HG02798 (cell line): ENCODE data around the gene RAD51AP1.
A peak's percentile ranks its signal among the peaks of the same experiment; 100 is the strongest.

Source experiments
- ATAC-seq: cut with Tn5 transposase; IDR thresholded peaks from one replicate; pipeline ENCODE4 v1.9.1; 2021; ENCODE audit warnings: mild to moderate bottlenecking; ENCODE audit not compliant: unreplicated experiment, poor library complexity

The RAD51AP1 gene

GRCh38 chr12:4540638-4541037 lies 1.9 kb downstream of the RAD51AP1 start:
- ATAC-seq: no peak

- no peak for ATAC-seq
These were observed 6.5 kb downstream of the RAD51AP1 start for GRCh38 chr12:4545195-4545594.

- ATAC-seq: no peak
These were observed 13.5 kb downstream of the RAD51AP1 start for GRCh38 chr12:4552191-4552590.

- no peak for ATAC-seq
These were observed 15.3 kb downstream of the RAD51AP1 start for GRCh38 chr12:4553943-4554342.

- no peak for ATAC-seq
These were observed 17.1 kb downstream of the RAD51AP1 start for GRCh38 chr12:4555804-4556203.

GRCh38 chr12:4556735-4557530 lies 18.2 kb downstream of the RAD51AP1 start:
- no peak for ATAC-seq

- no peak for ATAC-seq
These were observed 18.9 kb downstream of the RAD51AP1 start for GRCh38 chr12:4557586-4557985.

- no peak for ATAC-seq
These were observed 19.5 kb downstream of the RAD51AP1 start for GRCh38 chr12:4558171-4558570.

GRCh38 chr12:4562034-4562657 lies 23.5 kb downstream of the RAD51AP1 start, which contains the start of gene DYRK4:
Gene DYRK4 (plus strand): TSS chr12:4562208. CDS start chr12:4562246, 38 bp downstream.
- ATAC-seq: no peak

GRCh38 chr12:4563336-4563735 lies 24.6 kb downstream of the RAD51AP1 start:
- no peak for ATAC-seq

GRCh38 chr12:4564818-4565217 lies 26.1 kb downstream of the RAD51AP1 start:
- peak; percentile 49 for ATAC-seq

- no peak for ATAC-seq
These were observed 27.8 kb downstream of the RAD51AP1 start for GRCh38 chr12:4566474-4566873.

- peak; percentile 43 for ATAC-seq
These were observed 28.6 kb downstream of the RAD51AP1 start for GRCh38 chr12:4567073-4567881.

- no peak for ATAC-seq
These were observed 30.6 kb downstream of the RAD51AP1 start for GRCh38 chr12:4569261-4569660.

GRCh38 chr12:4572680-4573079 lies 34.0 kb downstream of the RAD51AP1 start:
- ATAC-seq: no peak

GRCh38 chr12:4579305-4580102 lies 40.8 kb downstream of the RAD51AP1 start:
- ATAC-seq: no peak

GRCh38 chr12:4580281-4580688 lies 41.6 kb downstream of the RAD51AP1 start:
- no peak for ATAC-seq

- ATAC-seq: no peak
These were observed 45.6 kb downstream of the RAD51AP1 start for GRCh38 chr12:4584281-4584680.

GRCh38 chr12:4584896-4585295 lies 46.2 kb downstream of the RAD51AP1 start:
- ATAC-seq: no peak

GRCh38 chr12:4586500-4586899 lies 47.8 kb downstream of the RAD51AP1 start:
- no peak for ATAC-seq
